NCI-H446 (cell line): ENCODE measurements around the gene AFAP1.

Experiments used
- DNase-seq, 2 experiments: peaks; one replicate each; lab custom pipeline; 2025; lab: John Stamatoyannopoulos, UW

Gene AFAP1

GRCh38 chr4:7769396-7770223 is 170.1 kb downstream of the AFAP1 start:
- DNase-seq, result no peak

- no peak for DNase-seq
Observed at GRCh38 chr4:7768736-7769135, 170.9 kb downstream of the AFAP1 start.

- DNase-seq, result no peak
Observed at GRCh38 chr4:7767966-7768365, 171.7 kb downstream of the AFAP1 start.

- no peak for DNase-seq
Observed at GRCh38 chr4:7767526-7767925, 172.1 kb downstream of the AFAP1 start.

- DNase-seq, result no peak
Observed at GRCh38 chr4:7766661-7767345, 172.9 kb downstream of the AFAP1 start.

GRCh38 chr4:7766086-7766485 is 173.6 kb downstream of the AFAP1 start:
- DNase-seq, result no peak

- no peak for DNase-seq
Observed at GRCh38 chr4:7765666-7766065, 174.0 kb downstream of the AFAP1 start.

GRCh38 chr4:7764466-7764865 is 175.2 kb downstream of the AFAP1 start:
- no peak for DNase-seq

- DNase-seq, result no peak
Observed at GRCh38 chr4:7763788-7764187, 175.9 kb downstream of the AFAP1 start.

GRCh38 chr4:7763106-7763505 is 176.6 kb downstream of the AFAP1 start:
- DNase-seq, result no peak

GRCh38 chr4:7762376-7763030 is 177.2 kb downstream of the AFAP1 start:
- no peak for DNase-seq

- no peak for DNase-seq
Observed at GRCh38 chr4:7761720-7762119, 177.9 kb downstream of the AFAP1 start.

- no peak for DNase-seq
Observed at GRCh38 chr4:7761312-7761711, 178.3 kb downstream of the AFAP1 start.

- DNase-seq, result no peak
Observed at GRCh38 chr4:7760706-7761105, 179.0 kb downstream of the AFAP1 start.

GRCh38 chr4:7760228-7760627 is 179.4 kb downstream of the AFAP1 start:
- DNase-seq, result no peak

GRCh38 chr4:7759635-7760034 is 180.0 kb downstream of the AFAP1 start:
- DNase-seq, result no peak

GRCh38 chr4:7759216-7759615 is 180.4 kb downstream of the AFAP1 start:
- no peak for DNase-seq

GRCh38 chr4:7758476-7758875 is 181.2 kb downstream of the AFAP1 start:
- DNase-seq, result no peak

- no peak for DNase-seq
Observed at GRCh38 chr4:7757501-7758471, 181.9 kb downstream of the AFAP1 start.

- DNase-seq, result no peak
Observed at GRCh38 chr4:7756561-7757355, 182.9 kb downstream of the AFAP1 start.

- DNase-seq, result no peak
Observed at GRCh38 chr4:7756071-7756470, 183.6 kb downstream of the AFAP1 start.
